NB4 (cell line): Measurements from ENCODE around the gene PTGER2.

Experiments
- DNase-seq: peaks from one replicate; pipeline ENCODE4 v3.0.0; 2010; ENCODE audit warnings: low read depth
- H3K4me3 ChIP-seq: one replicate; pipeline ENCODE4 v1.5.1; 2011; ENCODE audit warnings: mild to moderate bottlenecking, low read depth, low read length, moderate library complexity
- MYC ChIP-seq: IDR thresholded peaks from 2 replicates; pipeline ENCODE4 v1.6.1; 2011; ENCODE audit warnings: low read depth, low read length
- POLR2A ChIP-seq: IDR thresholded peaks from 2 replicates; pipeline ENCODE4 v1.6.1; 2011; ENCODE audit warnings: mild to moderate bottlenecking; ENCODE audit not compliant: insufficient read length; ENCODE audit errors: extremely low read depth
- TF ChIP-seq, protein P1 (sequence below): IDR thresholded peaks from one replicate; pipeline ENCODE4 v1.5.1; 2012; ENCODE audit warnings: low read depth, low read length
- TF ChIP-seq, protein P2 (sequence below): IDR thresholded peaks from 2 replicates; pipeline ENCODE4 v1.6.1; 2011; ENCODE audit warnings: low read depth, low read length

Gene PTGER2

DNA sequence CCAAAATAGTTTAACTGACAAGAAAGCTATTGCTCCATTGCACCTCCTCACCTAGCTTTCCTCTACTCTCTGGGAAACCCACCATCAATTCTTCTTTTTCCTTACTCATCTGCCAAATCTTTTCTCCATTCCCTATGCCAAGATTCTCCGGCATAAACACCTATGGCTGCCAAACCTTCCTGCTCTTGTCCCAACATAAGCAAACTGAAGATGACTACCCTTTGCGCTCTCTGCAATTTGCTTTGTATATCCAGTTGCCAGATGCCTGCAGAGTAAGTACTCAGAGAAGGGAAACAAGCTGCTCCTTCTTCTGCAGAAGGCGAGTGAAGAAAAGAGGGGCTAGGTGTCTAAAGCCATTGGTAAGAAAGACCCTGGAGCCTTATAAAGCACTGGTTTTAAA lies 11.5 kb downstream of the PTGER2 start:
- TF ChIP-seq MYC (no peak), POLR2A (no peak)
- TF ChIP-seq, protein P1, sequence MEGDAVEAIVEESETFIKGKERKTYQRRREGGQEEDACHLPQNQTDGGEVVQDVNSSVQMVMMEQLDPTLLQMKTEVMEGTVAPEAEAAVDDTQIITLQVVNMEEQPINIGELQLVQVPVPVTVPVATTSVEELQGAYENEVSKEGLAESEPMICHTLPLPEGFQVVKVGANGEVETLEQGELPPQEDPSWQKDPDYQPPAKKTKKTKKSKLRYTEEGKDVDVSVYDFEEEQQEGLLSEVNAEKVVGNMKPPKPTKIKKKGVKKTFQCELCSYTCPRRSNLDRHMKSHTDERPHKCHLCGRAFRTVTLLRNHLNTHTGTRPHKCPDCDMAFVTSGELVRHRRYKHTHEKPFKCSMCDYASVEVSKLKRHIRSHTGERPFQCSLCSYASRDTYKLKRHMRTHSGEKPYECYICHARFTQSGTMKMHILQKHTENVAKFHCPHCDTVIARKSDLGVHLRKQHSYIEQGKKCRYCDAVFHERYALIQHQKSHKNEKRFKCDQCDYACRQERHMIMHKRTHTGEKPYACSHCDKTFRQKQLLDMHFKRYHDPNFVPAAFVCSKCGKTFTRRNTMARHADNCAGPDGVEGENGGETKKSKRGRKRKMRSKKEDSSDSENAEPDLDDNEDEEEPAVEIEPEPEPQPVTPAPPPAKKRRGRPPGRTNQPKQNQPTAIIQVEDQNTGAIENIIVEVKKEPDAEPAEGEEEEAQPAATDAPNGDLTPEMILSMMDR = no peak
- DNase-seq = no peak
- H3K4me3 ChIP-seq = no peak overlapping the region

DNA sequence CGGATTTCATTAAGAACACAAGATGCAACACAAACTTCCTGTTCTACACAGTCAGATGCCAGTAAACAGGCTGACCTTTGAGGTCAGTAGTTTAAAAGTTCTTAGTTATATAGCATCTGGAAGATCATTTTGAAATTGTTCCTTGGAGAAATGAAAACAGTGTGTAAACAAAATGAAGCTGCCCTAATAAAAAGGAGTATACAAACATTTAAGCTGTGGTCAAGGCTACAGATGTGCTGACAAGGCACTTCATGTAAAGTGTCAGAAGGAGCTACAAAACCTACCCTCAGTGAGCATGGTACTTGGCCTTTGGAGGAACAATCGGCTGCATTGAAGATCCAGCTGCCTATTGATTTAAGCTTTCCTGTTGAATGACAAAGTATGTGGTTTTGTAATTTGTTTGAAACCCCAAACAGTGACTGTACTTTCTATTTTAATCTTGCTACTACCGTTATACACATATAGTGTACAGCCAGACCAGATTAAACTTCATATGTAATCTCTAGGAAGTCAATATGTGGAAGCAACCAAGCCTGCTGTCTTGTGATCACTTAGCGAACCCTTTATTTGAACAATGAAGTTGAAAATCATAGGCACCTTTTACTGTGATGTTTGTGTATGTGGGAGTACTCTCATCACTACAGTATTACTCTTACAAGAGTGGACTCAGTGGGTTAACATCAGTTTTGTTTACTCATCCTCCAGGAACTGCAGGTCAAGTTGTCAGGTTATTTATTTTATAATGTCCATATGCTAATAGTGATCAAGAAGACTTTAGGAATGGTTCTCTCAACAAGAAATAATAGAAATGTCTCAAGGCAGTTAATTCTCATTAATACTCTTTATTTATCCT lies 13.5 kb downstream of the PTGER2 start:
- H3K4me3 ChIP-seq = no peak overlapping the region
- TF ChIP-seq MYC (no peak), POLR2A (no peak)
- TF ChIP-seq, protein P1 = no peak
- TF ChIP-seq, protein P2, sequence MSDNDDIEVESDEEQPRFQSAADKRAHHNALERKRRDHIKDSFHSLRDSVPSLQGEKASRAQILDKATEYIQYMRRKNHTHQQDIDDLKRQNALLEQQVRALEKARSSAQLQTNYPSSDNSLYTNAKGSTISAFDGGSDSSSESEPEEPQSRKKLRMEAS = no peak
- no peak for DNase-seq

DNA sequence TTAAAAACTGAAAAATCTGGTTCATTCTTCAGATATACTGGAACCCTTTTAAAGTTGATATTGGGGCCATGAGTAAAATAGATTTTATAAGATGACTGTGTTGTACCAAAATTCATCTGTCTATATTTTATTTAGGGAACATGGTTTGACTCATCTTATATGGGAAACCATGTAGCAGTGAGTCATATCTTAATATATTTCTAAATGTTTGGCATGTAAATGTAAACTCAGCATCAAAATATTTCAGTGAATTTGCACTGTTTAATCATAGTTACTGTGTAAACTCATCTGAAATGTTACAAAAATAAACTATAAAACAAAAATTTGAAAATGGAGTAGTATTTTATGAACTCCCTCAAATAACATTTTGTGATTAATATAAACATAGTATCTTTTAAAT lies 14.2 kb downstream of the PTGER2 start:
- no peak for DNase-seq
- no peak for TF ChIP-seq MYC
- TF ChIP-seq, protein P1 = no peak
- TF ChIP-seq, protein P2 = no peak
- no peak for TF ChIP-seq POLR2A
- no peak overlapping the region for H3K4me3 ChIP-seq

DNA sequence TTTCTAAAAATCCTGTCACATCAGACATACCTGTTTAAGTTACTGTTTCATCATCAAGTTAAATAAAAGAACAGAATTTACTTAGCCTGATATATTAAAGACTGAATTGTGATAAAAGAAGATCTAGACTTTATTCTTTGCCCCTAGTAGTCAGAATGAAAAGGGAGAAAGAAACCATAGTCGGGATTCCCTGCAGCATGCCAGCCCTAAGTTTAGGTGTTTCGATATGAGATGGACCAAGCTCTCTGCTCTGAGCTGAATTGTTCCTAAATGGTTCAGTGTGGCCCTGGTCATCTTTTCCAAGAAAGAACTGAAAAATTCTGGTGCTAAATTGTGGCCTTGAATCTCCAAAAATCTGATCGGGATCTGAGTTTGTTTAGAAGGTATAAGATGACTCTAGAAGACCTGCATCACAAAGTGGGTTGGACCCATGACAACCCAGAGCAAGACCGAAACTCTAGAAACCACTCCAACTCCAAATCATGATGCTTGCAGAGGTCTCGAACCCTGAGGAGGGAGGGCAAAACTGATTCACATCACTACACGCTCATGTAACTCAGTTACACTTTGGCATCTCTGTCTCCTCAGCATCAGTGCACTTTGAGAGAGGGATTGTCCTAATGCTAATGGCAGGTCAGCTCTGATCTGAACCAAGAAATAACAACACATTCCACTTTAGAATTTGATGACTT lies 15.7 kb downstream of the PTGER2 start:
- H3K4me3 ChIP-seq = no peak overlapping the region
- no peak for DNase-seq
- TF ChIP-seq POLR2A (no peak), MYC (no peak)
- TF ChIP-seq, protein P1 = no peak
- TF ChIP-seq, protein P2 = no peak

DNA sequence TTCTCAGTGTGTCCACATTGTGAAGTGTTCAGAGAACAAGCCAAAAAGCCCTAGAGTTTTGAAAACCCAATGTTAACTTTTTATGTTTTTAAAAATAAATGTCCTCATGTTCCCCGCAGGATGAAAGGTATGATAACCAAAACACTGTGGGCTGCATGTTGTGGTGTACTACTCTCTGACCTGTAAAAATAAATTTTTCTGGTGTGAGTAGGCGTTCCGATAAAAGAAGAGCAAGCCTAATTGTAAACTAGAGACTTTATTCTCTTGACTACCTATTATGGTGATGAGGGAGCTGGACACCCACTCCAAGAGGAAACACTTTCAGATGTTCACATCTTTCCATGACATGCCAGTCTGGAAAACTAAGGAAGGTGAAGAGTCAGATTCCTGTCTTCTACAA lies 18.2 kb downstream of the PTGER2 start:
- no peak overlapping the region for H3K4me3 ChIP-seq
- DNase-seq = no peak
- TF ChIP-seq, protein P2 = no peak
- no peak for TF ChIP-seq MYC
- TF ChIP-seq, protein P1 = no peak
- no peak for TF ChIP-seq POLR2A
